ENCODE measurements around the gene XPC.

The XPC gene

DNA sequence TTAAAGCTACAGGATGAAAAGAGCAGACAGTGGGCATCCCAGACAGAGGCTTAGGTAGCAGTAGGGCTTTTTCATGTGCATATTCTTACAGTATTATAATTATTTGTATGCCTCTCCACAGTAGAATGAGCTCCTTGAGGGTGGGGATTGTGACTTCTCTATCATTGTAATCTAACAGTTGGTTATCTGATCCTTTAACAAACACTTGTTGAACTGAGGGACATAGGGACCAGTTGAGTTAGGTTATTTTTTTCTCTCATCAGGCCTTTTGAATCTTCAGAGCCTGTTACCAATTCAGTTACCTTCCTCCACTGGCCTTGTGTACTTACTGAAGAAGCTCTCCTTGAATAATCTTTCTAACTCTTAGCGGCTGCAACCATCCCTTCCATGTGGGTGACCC is 1.4 kb upstream of the XPC start:
- no peak overlapping the region for H3K4me3 ChIP-seq (ENCODE audit: low read length)
- TF ChIP-seq, protein P1, sequence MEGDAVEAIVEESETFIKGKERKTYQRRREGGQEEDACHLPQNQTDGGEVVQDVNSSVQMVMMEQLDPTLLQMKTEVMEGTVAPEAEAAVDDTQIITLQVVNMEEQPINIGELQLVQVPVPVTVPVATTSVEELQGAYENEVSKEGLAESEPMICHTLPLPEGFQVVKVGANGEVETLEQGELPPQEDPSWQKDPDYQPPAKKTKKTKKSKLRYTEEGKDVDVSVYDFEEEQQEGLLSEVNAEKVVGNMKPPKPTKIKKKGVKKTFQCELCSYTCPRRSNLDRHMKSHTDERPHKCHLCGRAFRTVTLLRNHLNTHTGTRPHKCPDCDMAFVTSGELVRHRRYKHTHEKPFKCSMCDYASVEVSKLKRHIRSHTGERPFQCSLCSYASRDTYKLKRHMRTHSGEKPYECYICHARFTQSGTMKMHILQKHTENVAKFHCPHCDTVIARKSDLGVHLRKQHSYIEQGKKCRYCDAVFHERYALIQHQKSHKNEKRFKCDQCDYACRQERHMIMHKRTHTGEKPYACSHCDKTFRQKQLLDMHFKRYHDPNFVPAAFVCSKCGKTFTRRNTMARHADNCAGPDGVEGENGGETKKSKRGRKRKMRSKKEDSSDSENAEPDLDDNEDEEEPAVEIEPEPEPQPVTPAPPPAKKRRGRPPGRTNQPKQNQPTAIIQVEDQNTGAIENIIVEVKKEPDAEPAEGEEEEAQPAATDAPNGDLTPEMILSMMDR (conservative IDR thresholded peaks at IDR 0.05; ENCODE audit: low read length), result no peak

DNA sequence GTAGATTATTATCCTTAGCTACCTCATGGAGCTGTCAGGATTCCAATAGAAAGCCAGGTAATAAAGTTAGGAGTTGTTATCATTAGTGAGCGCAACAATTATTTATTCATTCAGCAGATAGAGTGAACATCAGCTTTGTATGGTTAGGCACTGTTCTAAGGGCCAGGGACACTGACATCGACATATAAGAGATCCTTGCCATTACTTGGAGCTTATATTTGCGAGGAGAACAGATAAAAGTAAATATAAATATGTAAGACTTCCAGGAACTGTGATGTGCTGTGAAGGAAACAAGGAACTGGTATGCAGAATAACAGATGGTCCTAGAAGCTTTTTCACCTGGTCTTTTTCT is 689 bp upstream of the XPC start:
- no peak for DNase-seq (ENCODE audit: low read depth)
- peak overlapping the region; percentile 72 for H3K4me3 ChIP-seq (ENCODE audit: low read length)
- TF ChIP-seq, protein P1 (conservative IDR thresholded peaks at IDR 0.05; ENCODE audit: low read length), result no peak

More for the DNA sequence above, 1.4 kb upstream of the XPC start:
- DNase-seq (ENCODE audit: low read depth), result no peak

DNA sequence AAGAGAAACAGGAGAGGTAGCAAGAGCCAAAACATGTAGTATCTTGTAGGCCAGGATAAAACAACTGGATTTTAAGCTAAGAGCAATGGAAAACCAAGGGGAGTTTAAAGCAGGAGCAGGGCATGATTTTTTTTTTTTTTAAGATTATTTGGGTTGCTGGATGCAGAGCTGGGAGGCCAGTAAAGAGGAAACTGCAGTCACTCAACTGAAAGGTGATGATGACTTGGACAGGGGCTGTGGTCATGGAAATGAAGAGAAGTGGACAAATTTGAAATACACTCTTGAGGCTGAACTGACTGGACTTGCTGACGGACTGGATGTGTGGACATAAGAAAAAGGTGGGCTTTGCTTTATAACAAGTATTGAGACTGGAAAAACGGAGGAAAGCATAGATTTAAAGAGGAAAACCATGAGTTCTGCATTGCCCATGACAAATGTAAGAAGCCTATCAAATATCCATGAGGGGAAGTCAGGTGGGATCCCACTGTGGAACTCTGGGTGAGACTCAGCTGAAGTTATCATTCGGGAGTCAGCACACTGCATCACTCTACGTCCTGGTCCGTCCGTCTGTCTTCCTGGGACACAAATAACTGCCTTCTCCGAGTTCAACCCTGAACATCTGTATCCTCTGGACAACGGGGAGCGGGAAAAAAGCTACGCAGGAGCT is 688 bp downstream of the XPC start:
- H3K4me3 ChIP-seq (ENCODE audit: low read length), result peak overlapping the region; percentile 86
- DNase-seq (ENCODE audit: low read depth), result no peak
- TF ChIP-seq, protein P1 (conservative IDR thresholded peaks at IDR 0.05; ENCODE audit: low read length), result no peak

DNA sequence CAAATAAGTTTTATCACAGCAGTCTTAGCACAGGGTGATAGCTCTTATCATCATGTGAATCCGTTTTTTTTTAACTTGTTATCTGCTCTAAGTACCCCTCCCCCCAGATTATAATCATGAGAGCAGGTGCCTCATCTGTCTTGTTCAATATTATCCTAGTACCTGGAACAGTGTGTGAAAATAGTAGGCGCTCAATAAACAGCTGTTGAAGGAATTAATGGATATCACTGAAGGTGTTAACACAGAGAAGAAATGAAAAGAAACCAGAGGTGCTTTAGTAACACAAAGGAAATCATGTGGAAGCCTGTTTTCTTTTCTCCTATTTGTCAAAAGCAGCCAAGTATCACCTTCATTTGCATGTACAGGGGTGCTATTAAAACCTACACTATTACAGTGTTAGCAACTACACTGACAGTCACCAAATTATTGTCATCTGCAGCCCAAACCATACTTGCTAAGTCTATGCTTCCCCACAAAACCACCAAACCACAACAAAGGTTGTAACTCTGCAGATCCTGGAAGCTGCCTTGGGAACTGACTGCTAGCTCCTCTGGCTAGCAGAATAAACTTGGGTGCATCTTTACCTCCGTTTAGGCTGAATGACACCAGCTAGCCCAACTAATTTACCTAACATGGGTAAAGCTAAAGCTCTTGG is 2.9 kb downstream of the XPC start:
- TF ChIP-seq, protein P1 (conservative IDR thresholded peaks at IDR 0.05; ENCODE audit: low read length), result no peak
- peak; percentile 78 for DNase-seq (ENCODE audit: low read depth)
- H3K4me3 ChIP-seq (ENCODE audit: low read length), result peak overlapping the region; percentile 18; the same call in 1 of the 2 replicates

DNA sequence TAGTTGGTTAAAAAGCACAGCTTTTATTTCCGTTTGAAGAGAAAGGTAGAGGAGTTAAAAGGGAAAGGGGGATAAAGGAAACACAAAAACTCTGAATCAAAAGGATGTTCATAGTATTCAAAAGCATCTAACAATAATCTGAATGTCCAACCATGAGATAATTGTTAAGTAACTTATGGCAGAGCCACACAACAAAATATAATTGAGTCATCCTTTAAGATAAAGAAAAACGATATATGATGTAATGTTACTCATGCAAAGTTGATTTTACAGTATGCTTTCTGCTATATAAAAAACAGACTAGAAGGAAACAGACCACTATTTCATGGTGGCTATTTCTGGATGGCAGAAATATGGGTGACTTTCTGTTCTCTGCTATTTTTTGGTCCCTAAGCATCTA is 3.9 kb downstream of the XPC start:
- TF ChIP-seq, protein P1 (conservative IDR thresholded peaks at IDR 0.05; ENCODE audit: low read length), result no peak
- no peak for DNase-seq (ENCODE audit: low read depth)
- no peak overlapping the region for H3K4me3 ChIP-seq (ENCODE audit: low read length)

DNA sequence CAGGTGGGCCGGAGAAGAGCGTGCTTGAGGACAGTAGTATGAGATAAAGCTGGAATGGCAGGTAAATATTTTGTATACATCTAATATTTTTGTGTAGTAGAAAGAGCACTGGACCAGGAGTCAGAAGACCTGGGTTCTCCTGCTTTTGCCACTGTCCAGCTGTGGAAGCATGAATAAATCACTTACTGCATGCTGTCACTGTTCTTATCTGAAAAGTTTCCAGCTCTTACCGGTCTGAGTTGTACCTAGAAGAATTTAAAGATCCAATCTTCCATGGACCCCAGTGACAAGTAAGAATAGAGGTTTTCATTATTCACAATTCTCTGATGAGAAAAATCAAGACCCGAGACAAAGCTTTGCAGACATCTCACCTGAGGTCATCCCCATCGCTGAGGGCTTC is 5.9 kb downstream of the XPC start:
- no peak for DNase-seq (ENCODE audit: low read depth)
- TF ChIP-seq, protein P1 (conservative IDR thresholded peaks at IDR 0.05; ENCODE audit: low read length), result no peak
- no peak overlapping the region for H3K4me3 ChIP-seq (ENCODE audit: low read length)

DNA sequence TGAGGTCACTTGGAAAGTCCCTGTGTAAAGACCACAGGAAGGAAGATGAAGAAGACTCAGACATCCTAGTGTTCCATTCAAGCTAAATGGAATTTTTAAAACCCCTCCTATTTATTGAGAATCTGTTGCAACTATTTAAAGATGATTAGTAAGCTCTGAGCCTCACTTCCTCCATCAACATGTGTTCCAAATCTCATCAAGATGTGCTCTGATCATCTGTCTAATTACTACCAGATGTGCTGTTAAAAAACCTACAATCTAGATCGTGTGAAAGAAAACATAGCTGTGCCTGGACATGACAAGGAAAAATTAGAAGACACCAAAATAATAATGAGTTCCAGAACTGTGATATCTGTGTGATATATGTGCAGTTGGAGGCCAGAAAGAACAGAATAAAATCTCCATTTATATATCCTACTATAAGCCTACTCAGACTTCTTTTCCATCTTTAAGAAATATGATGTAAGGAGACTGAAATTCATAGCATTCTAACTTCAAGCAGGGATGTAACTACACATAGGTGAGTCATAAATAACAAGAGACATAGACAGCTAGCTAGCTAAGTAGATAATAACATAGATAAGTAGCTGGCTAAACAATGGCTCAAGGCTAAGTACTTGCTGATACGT is 7.8 kb downstream of the XPC start:
- no peak overlapping the region for H3K4me3 ChIP-seq (ENCODE audit: low read length)
- TF ChIP-seq, protein P1 (conservative IDR thresholded peaks at IDR 0.05; ENCODE audit: low read length), result no peak
- peak; percentile 86 for DNase-seq (ENCODE audit: low read depth)
